ENCODE measurements around the gene ZBTB2. TPM values are rescaled to one million over a fixed set of nuclear protein-coding genes. Genes with fewer than 3 reads are reported as not detected.
"Not testable (repeated sequence)": the region's sequence is repeated elsewhere in the genome, so short reads cannot be mapped to it uniquely, and the experiment has no call there.

Gene ZBTB2
- total RNA-seq, 2 donors from 2014 or later, result 11.4 to 15.2 TPM

DNA sequence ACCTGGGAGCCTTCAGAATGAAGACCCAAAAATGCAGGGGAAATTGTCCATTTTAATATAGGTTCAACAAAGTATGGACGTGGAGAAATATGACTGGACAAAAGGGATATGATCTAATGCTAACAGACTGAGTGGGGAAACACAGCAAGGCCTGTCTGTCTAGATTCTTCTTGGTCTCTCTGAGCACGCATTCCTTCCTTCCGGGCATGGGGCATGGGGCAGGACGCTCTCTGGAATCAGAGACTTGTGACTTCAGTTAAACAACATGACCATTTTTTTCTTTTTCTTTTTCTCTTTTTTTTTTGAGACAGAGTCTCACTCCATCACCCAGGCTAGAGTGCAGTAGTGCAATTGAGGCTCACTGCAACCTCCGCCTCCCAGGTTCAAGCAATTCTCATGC, 31.9 kb downstream of the ZBTB2 start:
- Mint-ChIP-seq H3K4me3 (no peak overlapping the region), H3K9me3 (no peaks in the 10 kb centered on the region), H3K36me3 (ENCODE audit: low read depth) (peaks cover 28% of the 10 kb centered on the region), H3K27ac (no peak overlapping the region), H3K4me1 (no peaks in the 10 kb centered on the region), H3K27me3 (ENCODE audit: insufficient read depth) (no peaks in the 10 kb centered on the region)
- Histone ChIP-seq H3K4me1 (ENCODE audit: control insufficient read depth, insufficient read depth, low read length) (no peaks in the 10 kb centered on the region), H3K27me3 (ENCODE audit: control insufficient read depth, insufficient read depth, low read length, poor library complexity, severe bottlenecking) (no peaks in the 10 kb centered on the region), H3K36me3 (ENCODE audit: control insufficient read depth, insufficient read depth, low read length) (peaks cover 34% of the 10 kb centered on the region), H3K9ac (ENCODE audit: extremely low read depth, low read length, poor library complexity, severe bottlenecking) (no peak overlapping the region), H3K9me3 (ENCODE audit: control insufficient read depth, low read length) (no peaks in the 10 kb centered on the region), H3K4me3 (ENCODE audit: low read length) (no peak overlapping the region), H3K27ac (ENCODE audit: low read depth, low read length) (no peak overlapping the region)
- 90 to 97% methylated on average over 3 to 5 of the region's 5 CpGs for WGBS, 2 experiments (ENCODE audit: insufficient coverage in 1 of 2, insufficient read length in 1 of 2)
- TF ChIP-seq, protein P1, sequence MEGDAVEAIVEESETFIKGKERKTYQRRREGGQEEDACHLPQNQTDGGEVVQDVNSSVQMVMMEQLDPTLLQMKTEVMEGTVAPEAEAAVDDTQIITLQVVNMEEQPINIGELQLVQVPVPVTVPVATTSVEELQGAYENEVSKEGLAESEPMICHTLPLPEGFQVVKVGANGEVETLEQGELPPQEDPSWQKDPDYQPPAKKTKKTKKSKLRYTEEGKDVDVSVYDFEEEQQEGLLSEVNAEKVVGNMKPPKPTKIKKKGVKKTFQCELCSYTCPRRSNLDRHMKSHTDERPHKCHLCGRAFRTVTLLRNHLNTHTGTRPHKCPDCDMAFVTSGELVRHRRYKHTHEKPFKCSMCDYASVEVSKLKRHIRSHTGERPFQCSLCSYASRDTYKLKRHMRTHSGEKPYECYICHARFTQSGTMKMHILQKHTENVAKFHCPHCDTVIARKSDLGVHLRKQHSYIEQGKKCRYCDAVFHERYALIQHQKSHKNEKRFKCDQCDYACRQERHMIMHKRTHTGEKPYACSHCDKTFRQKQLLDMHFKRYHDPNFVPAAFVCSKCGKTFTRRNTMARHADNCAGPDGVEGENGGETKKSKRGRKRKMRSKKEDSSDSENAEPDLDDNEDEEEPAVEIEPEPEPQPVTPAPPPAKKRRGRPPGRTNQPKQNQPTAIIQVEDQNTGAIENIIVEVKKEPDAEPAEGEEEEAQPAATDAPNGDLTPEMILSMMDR (conservative IDR thresholded peaks at IDR 0.05), result no peak
- DNase-seq, result peak; percentile 13

DNA sequence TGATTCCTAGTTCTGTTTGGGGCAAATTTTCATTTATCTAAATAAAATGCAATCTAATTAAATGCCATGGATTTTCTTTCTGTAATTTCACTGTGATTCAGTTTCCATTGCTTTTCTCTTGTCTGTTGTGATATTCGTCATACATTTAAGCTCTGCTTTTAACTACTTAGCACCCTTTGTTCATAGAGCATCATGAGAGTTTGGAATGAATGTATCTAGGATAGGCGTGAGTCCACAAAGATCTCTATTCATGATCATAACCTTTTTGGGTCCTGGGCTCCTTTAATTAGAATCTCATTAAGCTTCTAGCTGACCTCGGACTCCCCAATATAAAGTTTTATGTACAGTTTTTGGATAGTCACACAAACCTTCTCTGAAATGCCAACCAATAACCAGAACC, 32.9 kb downstream of the ZBTB2 start:
- Mint-ChIP-seq H3K27me3 (ENCODE audit: insufficient read depth) (no peaks in the 10 kb centered on the region), H3K4me1 (no peaks in the 10 kb centered on the region), H3K27ac (no peak overlapping the region), H3K4me3 (no peak overlapping the region), H3K9me3 (no peaks in the 10 kb centered on the region), H3K36me3 (ENCODE audit: low read depth) (peaks cover 22% of the 10 kb centered on the region)
- no peak overlapping the region for H3K9ac ChIP-seq (ENCODE audit: extremely low read depth, low read length, poor library complexity, severe bottlenecking)
- no peak overlapping the region for H3K4me3 ChIP-seq (ENCODE audit: low read length)
- H3K27me3 ChIP-seq (ENCODE audit: control insufficient read depth, insufficient read depth, low read length, poor library complexity, severe bottlenecking), result no peaks in the 10 kb centered on the region
- H3K36me3 ChIP-seq (ENCODE audit: control insufficient read depth, insufficient read depth, low read length), result peaks cover 31% of the 10 kb centered on the region
- DNase-seq, result no peak
- 90% methylated on average over 3 of the region's 3 CpGs; no CpG with 5 or more reads in 1 of the 2 experiments for WGBS, 2 experiments (ENCODE audit: insufficient coverage in 1 of 2, insufficient read length in 1 of 2)
- no peak overlapping the region for H3K27ac ChIP-seq (ENCODE audit: low read depth, low read length)
- no peaks in the 10 kb centered on the region for H3K9me3 ChIP-seq (ENCODE audit: control insufficient read depth, low read length)
- H3K4me1 ChIP-seq (ENCODE audit: control insufficient read depth, insufficient read depth, low read length), result no peaks in the 10 kb centered on the region
- TF ChIP-seq, protein P1 (conservative IDR thresholded peaks at IDR 0.05), result no peak

DNA sequence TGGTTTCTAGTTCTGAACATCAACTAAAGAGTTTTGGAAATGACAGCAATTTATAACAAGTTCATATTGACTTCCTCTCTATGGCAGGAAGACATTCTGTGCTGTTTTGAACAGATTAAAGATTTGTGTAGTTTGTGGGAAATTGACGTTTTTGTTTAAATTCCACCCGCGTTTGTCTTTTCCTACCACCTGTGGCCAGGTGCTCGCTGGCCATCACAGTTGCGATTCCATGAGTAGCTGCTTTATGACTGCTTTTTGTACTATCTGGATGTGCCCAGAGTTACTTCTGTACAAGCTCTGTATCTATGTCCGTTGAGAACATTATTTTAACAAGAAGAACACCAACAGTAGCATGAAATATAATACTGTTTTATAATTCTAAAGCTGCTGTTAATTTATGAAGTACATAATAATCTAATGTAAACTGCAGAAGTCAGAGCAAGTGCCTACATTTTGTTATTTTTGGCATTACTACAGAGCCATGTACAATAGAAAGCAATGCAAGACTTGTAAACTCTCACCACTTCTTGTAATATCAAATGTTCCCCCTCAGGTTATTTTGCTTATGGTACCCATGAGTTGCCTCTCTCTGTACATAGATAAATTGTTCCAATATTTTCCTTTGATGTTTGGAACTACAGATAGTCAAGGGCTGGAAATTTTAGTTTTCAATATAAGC, 33.5 kb downstream of the ZBTB2 start:
- H3K36me3 Mint-ChIP-seq (ENCODE audit: low read depth), result peaks cover 20% of the 10 kb centered on the region
- no peaks in the 10 kb centered on the region for H3K9me3 Mint-ChIP-seq
- no peaks in the 10 kb centered on the region for H3K27me3 Mint-ChIP-seq (ENCODE audit: insufficient read depth)
- no peak overlapping the region for H3K4me3 Mint-ChIP-seq
- peak; percentile 13 for DNase-seq
- 92 to 100% methylated on average over 3 to 6 of the region's 6 CpGs for WGBS, 2 experiments (ENCODE audit: insufficient coverage in 1 of 2, insufficient read length in 1 of 2)
- no peaks in the 10 kb centered on the region for H3K4me1 ChIP-seq (ENCODE audit: control insufficient read depth, insufficient read depth, low read length)
- no peak overlapping the region for H3K4me3 ChIP-seq (ENCODE audit: low read length)
- H3K4me1 Mint-ChIP-seq, result no peaks in the 10 kb centered on the region
- peaks cover 34% of the 10 kb centered on the region for H3K36me3 ChIP-seq (ENCODE audit: control insufficient read depth, insufficient read depth, low read length)
- H3K27ac Mint-ChIP-seq, result no peak overlapping the region
- TF ChIP-seq, protein P1 (conservative IDR thresholded peaks at IDR 0.05), result no peak
- H3K9ac ChIP-seq (ENCODE audit: extremely low read depth, low read length, poor library complexity, severe bottlenecking), result no peak overlapping the region
- no peak overlapping the region for H3K27ac ChIP-seq (ENCODE audit: low read depth, low read length)
- no peaks in the 10 kb centered on the region for H3K9me3 ChIP-seq (ENCODE audit: control insufficient read depth, low read length)
- no peaks in the 10 kb centered on the region for H3K27me3 ChIP-seq (ENCODE audit: control insufficient read depth, insufficient read depth, low read length, poor library complexity, severe bottlenecking)

DNA sequence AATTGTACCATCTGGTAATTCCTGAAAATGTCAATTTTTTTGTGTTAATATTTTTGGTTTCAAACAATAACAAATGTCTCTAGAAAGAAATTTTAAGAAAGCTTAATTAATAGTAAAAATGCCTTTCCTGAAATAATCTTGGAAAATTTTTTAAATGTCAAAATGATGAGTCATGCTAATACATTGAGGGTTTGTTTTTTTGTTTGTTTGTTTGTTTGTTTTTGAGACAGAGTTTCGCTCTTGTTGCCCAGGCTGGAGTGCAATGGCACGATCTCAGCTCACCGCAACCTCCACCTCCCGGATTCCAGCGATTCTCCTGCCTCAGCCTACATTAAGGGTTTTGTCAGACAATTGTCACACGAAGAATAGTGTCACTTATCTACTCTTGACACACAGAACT, 34.4 kb downstream of the ZBTB2 start:
- not testable (repeated sequence) for H3K4me1 Mint-ChIP-seq; H3K27ac ChIP-seq (ENCODE audit: low read depth, low read length); H3K9me3 ChIP-seq (ENCODE audit: control insufficient read depth, low read length); H3K4me1 ChIP-seq (ENCODE audit: control insufficient read depth, insufficient read depth, low read length); H3K27me3 Mint-ChIP-seq (ENCODE audit: insufficient read depth); H3K27ac Mint-ChIP-seq; H3K4me3 ChIP-seq (ENCODE audit: low read length); H3K4me3 Mint-ChIP-seq; H3K27me3 ChIP-seq (ENCODE audit: control insufficient read depth, insufficient read depth, low read length, poor library complexity, severe bottlenecking); DNase-seq; H3K9me3 Mint-ChIP-seq; H3K9ac ChIP-seq (ENCODE audit: extremely low read depth, low read length, poor library complexity, severe bottlenecking)
- H3K36me3 ChIP-seq (ENCODE audit: control insufficient read depth, insufficient read depth, low read length), result peaks cover 34% of the 10 kb centered on the region
- 81 to 93% methylated on average over 6 of the region's 6 CpGs for whole genome bisulfite sequencing, 2 experiments (ENCODE audit: insufficient coverage in 1 of 2, insufficient read length in 1 of 2)
- peaks cover 15% of the 10 kb centered on the region for H3K36me3 Mint-ChIP-seq (ENCODE audit: low read depth)

Data from endodermal cell (in vitro differentiated cells).